GM18951 (cell line): ENCODE data around the gene ZNF614.
"Not testable (repeated sequence)": the region's sequence is repeated elsewhere in the genome, so short reads cannot be mapped to it uniquely, and the experiment has no call there.

Experiments
- POLR2A ChIP-seq: IDR thresholded peaks from 4 replicates; pipeline ENCODE4 v1.6.1; 2011; ENCODE audit warnings: mild to moderate bottlenecking; ENCODE audit not compliant: insufficient read length, insufficient read depth; ENCODE audit errors: extremely low read depth
- in situ Hi-C: fragments of 300-500 bp; cut with MboI; formaldehyde crosslinking; loops from one replicate; pipeline ENCODE4 v1.12.0; 2022; ENCODE audit warnings: low sequenced_read_pairs, mixed read lengths, inconsistent platforms; ENCODE audit not compliant: unreplicated experiment

The ZNF614 gene

DNA sequence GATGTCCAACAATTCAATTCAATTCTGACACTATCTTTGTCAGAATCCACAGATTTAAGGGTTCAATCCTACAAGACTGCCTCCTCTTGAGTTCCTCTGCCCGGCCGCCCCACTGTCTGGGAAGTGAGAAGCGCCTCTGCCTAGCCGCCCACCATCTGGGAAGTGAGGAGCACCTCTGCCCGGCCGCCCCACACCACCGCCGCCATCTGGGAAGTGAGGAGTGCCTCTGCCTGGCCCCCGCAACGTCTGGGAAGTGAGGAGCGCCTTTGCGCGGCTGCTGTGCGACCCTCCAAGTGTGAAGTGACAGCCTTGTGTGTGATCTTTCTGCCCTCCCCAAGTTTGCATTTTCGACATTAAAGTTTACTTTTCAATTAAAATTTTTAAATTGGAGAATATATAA is 6.0 kb downstream of the ZNF614 start:
- no peak for TF ChIP-seq POLR2A
- in situ Hi-C loops, result no loop called here

DNA sequence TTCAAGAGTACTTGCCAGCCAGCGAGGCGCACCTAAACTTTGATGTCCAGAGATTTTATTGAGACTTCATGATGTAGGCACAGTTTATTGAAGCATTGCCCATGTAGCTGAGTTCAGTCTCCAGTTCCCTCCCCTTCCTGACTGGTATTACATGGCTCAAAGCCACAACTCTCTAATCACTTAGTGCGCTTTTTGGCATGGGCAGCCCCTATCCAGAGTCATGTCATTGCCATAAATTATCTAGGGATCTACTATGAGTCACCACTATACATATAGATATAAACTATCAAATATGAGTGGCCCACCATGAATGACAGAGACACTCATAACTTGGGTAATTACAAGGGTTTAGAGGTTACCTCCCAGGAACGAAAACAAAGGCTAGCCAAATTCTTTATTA is 7.7 kb downstream of the ZNF614 start:
- TF ChIP-seq POLR2A, result no peak
- in situ Hi-C loops, result no loop called here

DNA sequence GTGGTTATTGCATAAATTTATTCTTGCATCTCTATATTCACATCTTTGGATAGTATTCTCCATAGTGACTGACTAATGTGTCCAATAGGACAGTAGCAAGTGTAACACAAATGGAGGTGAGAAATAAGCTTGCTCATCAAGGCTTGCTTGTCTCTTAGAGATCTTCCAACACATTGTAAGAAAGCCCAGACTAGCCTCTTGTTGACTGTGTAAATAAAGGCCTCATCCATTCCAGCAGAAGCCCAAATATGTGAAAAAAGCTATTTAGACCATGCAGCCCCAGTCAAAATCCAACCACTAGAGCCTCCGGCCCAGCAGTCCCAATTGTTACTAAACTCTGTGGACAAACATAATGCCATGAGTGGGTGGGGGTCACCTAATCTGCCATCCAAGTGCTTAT is 17.5 kb downstream of the ZNF614 start:
- in situ Hi-C loops, result no loop called here
- no peak for TF ChIP-seq POLR2A

DNA sequence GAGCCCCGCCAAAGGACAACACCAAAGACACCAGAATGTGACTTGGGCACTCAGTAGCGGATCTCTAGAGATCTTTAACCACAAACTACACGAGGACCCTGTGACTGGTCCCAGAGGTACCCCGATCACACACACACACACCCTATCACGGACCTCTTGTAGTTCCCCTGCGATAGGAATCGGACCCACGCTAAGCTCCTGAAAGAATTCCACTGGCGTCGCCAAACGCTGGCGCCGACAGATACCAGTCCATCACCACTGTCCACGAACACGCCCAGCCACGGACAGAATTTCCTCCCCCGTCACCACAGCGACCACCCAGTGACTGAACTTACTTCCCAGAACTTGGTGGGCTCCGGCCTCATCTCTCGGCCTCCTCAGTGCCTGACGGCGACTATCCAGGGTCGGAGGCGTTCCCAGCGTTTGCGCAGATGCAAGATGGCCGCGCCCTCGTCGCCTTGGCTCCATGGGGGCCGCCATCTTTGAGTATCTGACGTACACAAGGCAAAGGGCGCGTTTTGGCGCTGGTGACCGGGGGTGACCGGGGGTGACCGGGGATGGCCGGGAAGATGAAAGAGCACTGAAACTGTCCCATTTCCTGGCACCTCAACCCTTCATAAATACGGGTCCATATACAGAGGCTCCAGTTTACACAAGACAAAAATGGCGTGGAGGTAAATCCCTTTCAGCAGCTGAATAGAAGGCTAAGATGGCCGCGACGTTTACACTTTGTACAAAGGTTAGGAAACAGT is 20.2 kb downstream of the ZNF614 start, which contains the start of gene ZNF615:
Gene ZNF615, minus strand, starts transcription at position 406 of the 752 bp plus-strand sequence. CDS start 4,500 bp downstream, outside the sequence.
- in situ Hi-C loops, result no loop called here
- TF ChIP-seq POLR2A, result peak; percentile 61

DNA sequence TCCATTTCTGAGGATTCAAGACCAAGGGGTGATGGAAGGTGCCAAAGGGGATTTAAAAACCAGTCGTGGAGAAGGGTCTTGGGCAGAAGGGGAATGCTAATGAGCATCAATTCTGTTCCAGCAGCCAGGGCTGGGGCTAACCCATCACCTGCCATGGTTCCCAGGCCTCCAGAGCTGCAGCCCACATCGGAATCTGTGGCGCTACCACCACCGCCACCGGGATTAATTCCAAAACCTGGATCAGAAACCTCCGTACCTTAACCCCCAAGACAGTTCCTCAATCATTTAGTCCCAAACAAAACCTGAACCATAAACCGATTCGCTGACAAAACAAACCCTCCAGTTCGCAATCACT is 20.8 kb downstream of the ZNF614 start:
- in situ Hi-C loops, result no loop called here

DNA sequence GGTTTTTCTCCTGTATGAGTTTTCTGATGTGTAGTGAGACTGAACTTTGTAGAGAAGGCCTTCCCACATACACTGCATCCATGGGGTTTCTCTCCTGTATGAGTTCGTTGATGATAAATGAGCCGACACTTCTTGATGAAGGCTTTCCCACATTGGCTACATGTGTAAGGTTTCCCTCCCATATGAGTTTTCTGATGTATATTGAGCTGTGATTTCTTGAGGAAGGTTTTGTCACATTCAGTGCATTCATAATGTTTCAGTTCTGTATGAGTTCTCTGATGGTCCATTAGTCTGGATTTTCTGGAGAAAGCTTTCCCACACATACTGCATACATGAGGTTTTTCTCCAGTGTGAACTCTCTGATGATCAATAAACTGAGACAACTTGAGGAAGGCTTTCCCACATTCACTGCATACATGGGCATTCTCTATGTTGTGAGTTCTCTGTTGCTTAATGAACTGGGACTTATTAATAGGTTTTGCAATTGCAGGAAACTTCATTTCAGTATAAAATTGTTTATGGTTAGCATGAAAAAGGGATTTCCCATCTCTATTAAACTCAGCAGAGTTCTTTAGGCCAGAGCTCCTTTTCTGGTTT is 34.0 kb downstream of the ZNF614 start:
- in situ Hi-C loops, result no loop called here
- no peak for TF ChIP-seq POLR2A

More for the DNA sequence above, 20.8 kb downstream of the ZNF614 start:
- no peak for TF ChIP-seq POLR2A

DNA sequence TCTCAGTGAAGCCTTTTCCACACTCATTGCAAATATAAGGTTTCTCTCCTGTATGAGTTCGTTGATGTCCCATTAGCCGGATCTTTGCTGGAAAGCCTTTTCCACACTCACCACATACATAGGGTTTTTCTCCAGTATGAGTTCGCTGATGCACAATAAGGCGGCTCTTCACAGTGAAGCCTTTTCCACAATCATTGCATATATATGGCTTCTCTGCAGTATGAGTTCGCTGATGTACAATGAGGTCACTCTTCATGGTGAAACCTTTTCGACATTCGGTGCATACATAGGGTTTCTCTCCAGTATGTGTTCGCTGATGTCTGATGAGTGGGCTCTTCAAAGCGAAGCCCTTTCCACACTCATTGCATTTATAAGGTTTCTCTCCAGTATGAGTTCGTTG is 34.8 kb downstream of the ZNF614 start:
- TF ChIP-seq POLR2A, result no peak
- in situ Hi-C loops, result no loop called here

DNA sequence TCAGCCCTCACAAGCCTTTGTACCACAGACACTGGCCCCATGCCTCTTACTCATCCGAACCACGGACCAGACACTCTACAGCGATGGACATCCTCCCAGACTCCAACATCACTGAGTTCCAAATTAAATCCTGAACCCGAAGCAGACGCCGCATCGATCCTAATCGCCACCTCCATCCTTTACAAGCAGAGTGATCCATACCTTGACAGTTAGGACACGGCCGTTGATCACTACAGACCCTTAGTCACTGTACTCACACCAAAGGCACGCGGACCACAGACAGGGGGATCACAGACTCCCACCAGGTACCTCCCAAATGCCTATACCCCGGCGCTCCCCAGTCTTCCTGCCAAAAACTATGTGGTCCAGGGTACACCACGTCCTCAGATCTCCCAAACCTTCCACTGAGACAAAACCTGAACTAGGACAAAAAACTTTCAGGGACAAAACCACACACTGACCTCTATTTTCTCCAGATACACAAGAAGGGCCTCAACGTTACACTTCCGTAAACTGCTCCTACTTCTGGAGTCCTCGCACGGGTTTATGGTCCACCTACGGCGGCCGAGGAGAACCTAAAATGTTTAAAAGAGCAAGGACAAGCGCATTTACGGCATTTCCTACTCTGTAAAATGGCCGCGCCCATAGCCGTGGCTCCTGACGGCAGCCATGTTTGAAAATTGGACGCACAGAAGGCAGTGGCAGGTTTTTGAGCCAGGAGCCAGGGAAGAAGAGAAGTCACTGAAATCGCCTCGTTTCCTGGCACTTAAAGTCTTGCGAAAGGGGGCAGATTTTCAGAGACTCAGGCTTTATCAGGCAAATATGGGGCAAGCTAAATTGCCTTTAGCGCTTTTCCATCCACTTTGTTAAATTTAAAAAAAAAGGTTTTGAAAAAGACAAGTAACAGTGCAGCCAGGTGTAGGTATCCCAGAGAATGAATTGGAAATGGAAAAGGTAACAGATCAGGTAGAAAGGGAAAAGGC is 41.6 kb downstream of the ZNF614 start, which contains the start of gene ZNF350:
Gene ZNF350, minus strand, starts transcription at position 532 of the 983 bp plus-strand sequence. CDS start 12,480 bp downstream, outside the sequence.
- peak; percentile 56 for TF ChIP-seq POLR2A
- in situ Hi-C loops, result no loop called here

DNA sequence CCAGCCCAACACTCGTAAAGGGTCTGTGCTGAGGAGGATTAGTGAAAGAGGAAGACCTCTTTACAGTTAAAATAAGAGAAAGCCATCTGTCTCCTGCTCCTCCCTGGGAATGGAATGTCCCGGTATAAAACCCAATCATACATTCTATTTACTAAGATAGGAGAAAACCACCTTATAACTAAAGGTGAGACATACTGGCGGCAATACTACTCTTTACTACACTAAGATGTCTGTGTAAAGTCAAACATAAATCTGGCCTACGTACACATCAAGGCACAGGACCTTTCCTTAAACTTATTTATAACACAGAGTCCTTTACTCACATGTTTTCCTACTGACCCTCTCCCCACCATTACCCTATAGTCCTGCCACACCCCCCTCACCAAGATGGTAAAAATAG is 44.8 kb downstream of the ZNF614 start:
- in situ Hi-C loops, result no loop called here
- TF ChIP-seq POLR2A, result no peak

DNA sequence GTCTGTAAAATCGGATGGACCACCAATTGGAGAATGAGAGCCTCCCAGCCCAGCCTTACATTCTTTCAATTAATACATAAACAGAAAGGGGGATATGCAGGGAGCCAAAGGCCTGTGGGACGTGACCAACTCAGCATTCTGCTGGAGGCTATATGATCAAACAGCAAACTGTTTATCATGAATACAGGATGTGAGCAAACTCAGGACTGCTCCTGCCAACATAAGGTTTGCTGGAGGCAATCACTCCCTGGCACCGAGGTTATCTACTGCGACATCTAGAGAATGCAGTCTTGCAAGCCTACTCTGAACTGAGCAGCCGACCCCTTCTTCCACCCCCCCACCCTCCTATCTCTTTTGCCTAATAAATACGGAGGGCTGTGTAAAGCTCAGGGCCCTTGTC is 47.3 kb downstream of the ZNF614 start:
- in situ Hi-C loops, result not testable (repeated sequence)

DNA sequence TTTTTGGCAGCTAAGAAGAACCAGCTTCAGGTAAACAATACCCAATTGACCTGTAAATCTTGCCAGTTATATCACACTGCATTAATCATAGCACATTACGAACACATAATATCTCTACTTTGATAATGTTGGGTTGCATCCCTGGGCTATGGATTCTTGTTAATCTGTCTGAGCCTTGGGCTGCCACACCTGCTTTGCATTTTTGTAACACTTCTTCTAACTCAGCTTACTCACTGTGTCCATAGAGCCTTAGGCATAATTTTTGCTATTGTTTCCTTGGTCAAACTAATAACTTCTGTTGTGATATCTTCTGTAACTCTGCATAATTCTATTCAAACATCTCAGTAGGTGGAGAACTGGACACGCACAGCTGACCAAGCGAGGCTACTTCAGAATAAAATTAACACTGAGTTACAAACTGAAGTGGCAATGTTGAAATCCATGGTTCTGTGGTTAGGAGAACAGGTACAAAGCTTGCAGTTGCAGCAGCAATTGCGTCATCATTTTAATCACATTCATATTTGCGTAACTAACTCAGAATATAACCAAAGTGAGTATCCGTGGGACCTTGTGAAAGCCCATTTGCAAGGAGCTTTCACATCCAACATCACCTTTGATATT is 48.0 kb downstream of the ZNF614 start:
- in situ Hi-C loops, result no loop called here
- TF ChIP-seq POLR2A, result no peak

DNA sequence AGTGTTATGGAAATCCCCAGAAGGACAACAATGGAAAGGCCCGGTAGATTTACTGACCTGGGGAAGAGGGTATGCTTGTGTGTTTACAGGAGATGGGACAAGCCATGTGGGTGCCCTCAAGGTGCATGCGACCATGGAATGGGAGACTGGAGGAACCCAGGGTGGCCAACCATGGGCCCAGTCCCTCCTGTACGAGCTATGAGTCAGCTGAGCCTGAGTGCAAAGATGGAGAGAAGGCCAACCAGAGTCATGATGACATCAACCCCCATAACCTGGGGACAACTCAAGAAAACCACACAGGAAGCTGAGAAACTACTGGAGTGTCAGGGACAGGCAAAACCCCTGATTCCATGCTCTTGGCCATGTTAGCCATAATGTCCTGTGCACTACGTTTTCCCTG is 49.3 kb downstream of the ZNF614 start:
- in situ Hi-C loops, result no loop called here
- TF ChIP-seq POLR2A, result no peak

DNA sequence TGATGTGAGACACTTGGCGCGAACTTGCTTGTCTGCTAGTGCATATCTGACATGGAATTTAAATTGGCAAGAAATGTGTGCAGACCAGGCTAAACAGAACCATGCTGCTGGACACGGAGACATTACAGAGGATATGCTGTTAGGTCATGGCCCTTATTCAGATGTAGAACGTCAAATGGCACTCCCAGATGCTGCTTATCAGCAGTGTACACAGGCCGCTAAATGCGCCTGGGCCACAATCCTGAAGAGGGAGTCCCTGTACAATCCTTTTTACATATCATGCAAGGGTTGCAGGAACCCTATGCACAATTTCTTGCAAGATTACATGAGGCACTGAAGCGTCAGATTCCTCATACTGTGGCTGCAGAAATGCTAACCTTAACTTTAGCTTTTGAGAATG is 50.8 kb downstream of the ZNF614 start:
- in situ Hi-C loops, result no loop called here
- no peak for TF ChIP-seq POLR2A
